Dermis microvascular lymphatic vessel endothelial cell (primary cell): ENCODE data around the gene ING5. TPM values are rescaled to one million over a fixed set of nuclear protein-coding genes. Genes with fewer than 3 reads are reported as not detected.
"Not testable (repeated sequence)": the region's sequence is repeated elsewhere in the genome, so short reads cannot be mapped to it uniquely, and the experiment has no call there.

Experiments used
- DNase-seq, 2 donors: peaks; one replicate each; pipeline versions ENCODE4 v3.0.0 to v3.0.0-alpha.2; 2010; ENCODE audit warnings: low read depth in 2 of 2
- total RNA-seq: library from RNA; depleted of rRNA; stranded (reverse); fragments of >200 nt; gene quantifications from 2 replicates; pipeline ENCODE4 v1.2.1, GENCODE V29; 2014

Gene ING5
- total RNA-seq, 1 donor from 2014 or later = 16.7 TPM

DNA sequence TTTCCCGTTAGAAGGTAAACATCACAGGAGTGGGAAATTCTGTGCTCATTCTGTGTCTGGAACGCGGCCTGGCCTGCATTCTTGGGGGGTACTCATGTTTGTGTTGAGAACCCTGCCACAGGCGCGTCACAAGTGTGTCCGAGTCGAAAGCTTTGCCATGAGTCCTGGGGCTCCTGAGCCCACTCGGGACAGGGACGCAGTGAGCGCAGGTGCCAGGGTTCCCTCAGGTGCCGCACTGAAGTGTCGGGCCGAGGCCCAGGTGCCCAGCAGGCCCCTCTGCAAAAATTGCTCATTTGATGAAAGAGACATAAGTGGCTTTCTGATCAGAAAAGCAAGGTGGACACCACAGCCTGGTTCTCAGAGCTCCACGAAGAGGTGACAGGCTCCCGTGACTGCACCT is 37.3 kb downstream of the ING5 start:
- DNase-seq = no peak

DNA sequence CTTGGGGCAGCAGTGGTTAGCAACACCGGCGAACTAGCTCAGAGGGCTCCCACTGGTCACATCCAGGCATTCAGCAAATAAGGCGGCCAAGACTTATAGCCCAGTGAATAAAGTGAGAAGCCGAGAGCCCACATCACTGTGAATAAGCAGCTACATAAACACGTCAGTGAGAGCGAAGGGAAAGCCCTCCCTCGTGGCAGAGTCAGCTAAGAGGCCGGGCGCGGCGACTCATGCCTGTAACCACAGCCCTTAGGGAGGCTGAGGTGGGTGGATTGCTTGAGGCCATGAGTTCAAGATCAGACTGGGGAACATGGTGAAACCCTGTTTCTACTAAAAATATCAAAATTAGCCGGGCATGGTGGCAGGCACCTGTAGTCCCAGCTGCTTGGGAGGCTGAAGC is 37.8 kb downstream of the ING5 start:
- DNase-seq = no peak

DNA sequence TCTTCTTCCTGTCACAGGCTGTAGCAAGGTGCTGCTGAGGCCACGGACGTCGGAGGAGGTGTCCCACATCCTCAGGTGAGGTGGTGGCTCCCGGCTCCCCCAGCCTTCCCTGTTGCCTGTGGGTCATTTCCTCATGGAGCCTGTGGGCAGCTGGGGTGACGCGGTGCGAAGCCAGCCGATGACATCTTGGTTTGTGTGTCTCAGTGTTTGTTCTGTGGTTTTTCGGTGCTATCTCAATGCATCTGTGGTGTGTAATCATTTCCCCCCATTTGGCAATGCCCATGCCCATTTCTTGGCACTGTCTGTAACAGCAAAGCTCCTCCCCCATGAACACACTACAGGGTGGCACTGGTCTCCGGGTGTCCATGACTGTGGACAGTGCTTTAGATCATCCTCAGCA is 39.2 kb downstream of the ING5 start:
- no peak for DNase-seq

GRCh38 chr2:241742320-241742939 is 40.6 kb downstream of the ING5 start:
- DNase-seq = no peak

DNA sequence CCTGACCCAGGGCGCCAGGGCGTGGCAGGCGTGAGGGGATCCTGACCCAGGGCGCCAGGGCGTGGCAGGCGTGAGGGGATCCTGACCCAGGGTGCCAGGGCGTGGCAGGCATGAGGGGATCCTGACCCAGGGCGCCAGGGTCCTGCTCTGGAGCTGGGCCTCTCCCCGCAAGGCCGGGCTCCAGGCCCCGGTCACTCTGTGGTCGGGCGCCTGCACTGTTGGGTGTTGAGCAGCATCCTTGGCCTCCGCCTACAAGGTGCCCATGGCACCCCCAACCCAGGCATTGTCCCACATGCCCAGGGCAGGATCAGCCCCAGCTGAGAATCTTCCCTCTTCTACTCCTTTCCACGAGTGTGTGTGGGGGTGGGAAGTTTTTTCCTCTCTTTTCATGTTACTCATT is 41.2 kb downstream of the ING5 start:
- not testable (repeated sequence) for DNase-seq

- no peak for DNase-seq
These were observed 41.8 kb downstream of the ING5 start for GRCh38 chr2:241743620-241744019.

DNA sequence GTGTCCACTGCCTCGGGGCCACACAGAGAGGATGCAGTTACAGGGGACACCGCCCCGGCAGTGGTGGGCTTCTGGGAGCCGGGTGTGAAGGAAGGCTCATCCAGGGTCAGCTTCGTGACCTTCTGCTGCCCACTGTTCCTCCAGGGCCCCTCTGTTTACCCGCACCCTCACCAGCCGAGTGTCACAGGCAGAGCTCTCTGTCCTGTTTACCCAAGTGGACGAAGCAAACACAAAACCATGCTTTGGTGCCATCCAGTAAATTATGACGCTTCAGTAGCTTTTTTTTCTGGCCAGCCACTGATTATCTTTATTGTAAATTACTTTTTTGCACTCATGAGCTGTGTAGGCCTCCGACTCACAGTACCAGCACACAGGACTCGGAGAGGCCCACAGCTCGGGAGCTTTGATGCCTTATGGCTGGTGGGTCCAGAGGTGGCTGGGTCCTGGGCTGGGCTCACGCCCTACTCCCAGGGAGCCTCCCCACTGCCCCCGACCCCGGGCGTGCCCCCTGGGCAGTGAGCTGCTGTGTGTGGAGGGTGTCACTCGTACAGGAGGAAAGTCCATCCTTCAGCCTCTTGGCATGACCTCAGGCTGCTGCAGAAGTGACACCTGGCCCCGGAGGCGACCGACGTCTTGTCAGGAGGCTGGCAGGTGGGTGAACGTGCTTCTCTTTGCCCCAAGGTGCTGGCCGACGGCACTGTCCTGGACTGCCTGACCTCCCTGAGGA is 42.4 kb downstream of the ING5 start:
- no peak for DNase-seq

GRCh38 chr2:241745276-241745675 is 43.4 kb downstream of the ING5 start:
- DNase-seq = no peak

- DNase-seq = no peak
These were observed 44.2 kb downstream of the ING5 start for GRCh38 chr2:241746084-241746483.

DNA sequence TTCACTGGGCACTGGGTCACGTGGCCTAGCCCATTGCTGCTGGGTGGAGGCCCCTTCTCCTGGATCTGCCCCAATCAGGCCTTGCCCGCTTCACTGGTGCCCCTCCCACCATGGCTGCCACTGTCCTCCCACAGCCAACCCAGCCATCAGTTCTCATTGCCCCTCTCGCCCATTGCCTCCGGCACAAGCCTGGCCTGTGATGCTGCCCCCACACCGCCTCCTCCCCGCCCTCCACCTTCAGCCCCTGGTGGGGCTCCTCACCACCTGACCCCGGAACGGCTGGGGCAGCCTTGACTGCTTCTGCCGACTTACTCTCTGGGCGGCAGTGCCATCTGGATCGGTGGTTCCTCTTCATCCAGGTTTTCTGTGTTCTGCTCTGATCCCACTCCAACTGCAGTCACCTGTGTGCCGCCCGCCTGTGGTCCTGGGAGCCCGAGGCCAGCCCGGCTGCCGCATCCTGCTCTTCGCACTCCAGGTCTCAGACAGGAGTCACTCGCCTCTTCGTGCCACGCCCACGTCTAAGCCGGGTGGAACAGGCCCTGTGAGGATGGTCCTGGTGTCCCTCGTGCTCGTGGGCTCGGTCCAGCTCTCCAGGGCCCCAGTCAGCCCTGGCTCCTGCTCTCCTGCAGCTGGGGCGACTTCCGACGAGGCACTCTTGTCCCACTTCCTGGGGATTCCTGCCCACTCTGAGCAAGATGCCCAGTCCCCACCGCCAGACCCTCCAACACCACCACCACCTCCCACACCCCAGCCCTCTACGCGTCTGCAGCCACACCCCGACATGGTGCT is 46.8 kb downstream of the ING5 start:
- DNase-seq = no peak

DNA sequence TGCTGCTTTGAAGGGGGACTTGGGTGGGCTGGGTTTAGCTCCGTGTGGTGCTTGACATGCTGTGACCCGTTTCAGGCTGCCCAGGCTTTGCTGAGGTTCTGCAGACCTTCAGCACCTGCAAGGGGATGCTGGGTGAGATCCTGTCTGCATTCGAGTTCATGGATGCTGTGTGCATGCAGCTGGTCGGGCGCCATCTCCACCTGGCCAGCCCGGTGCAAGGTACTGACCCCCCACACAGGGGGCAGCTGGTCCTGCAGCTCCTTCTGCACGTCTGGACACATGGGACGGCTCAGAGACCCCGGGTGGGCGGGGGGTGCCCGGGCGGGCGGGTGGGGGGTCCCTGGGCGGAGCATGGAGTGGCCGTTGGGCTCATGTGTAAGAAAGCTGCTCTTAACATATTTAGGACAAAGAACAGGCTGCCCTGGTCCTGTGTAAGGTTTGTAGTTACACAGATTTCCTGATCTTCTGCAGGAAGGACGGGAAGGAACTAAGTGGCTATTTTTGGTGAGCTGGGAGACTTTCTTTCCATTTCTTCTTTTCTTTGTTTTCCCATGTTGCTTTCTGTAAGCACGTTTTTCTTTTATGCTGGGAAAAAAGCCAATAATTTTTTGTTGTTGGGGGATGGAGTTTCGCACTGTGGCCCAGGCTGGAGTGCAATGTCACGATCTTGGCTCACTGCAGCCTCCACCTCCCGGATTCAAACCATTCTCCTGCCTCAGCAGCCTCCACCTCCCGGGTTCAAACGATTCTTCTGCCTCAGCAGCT is 48.4 kb downstream of the ING5 start:
- DNase-seq = peak; percentile 35 to 59

GRCh38 chr2:241751152-241751551 is 49.3 kb downstream of the ING5 start:
- no peak for DNase-seq

DNA sequence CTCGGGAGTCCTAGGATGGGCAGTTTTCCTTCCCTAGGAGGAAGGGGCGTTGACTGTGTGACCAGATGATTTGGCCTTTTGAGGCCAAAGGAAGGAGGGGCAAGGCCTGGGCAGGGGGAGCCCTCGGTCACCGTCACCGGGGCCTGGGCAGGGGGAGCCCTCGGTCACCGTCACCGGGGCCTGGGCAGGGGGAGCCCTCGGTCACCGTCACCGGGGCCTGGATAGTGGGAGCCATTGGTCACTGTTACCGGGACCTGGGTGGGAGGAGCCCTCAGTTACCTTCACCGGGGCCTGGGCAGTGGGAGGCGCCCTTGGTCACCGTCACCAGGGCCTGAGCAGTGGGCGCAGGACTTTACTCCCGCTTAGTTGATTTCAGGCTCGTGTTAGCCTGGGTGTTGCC is 49.9 kb downstream of the ING5 start:
- no peak for DNase-seq

DNA sequence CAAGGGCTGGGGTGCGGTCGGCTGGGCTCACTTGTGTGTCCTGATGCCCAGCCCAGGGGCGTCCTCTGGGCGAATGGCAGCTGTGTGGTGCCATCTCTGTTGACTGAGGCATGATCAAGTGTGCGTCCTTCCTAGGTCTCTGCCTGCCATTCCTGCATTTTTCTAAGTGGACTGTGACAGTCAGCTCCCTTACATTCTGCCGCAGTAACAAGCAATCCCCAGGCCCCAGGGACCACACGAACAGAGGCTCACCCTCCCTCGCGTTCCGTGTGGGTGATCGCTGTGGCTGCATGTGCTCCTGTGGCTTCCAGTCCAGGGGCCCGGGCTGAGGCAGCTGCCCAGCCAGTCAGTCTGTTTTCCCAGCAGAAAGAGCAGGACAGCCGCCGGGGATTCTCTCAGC is 50.4 kb downstream of the ING5 start:
- no peak for DNase-seq

DNA sequence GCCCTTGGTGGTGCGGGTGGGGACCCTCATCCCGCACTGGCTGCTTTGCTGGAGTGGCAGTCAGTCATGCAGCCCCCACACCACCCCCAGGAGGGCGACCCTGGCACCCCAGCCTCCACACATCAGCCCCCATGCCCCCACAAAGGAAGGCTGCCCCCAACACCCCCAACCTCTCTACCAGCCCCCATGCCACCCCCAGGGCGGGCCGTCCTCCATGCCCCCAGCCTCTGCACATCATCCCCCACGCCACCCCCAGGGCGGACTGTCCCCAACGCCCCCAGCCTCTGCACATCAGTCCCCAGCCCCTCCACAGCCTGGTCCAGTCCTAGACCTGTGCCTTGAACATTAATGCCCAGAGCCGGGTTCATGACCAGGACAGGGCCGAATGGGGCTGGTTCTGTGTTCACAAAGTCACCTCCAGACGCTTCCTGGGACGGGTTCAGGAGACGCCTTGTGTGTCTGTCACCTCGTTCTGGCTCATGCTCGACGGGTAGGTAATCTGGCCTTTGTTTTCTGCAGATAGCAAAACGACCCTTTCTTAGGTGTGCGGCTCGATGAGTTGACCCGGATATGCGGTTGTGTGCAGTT is 50.9 kb downstream of the ING5 start:
- DNase-seq = no peak

GRCh38 chr2:241753493-241753892 is 51.7 kb downstream of the ING5 start:
- no peak for DNase-seq

GRCh38 chr2:241754042-241754441 is 52.2 kb downstream of the ING5 start:
- no peak for DNase-seq

- DNase-seq = no peak
These were observed 53.3 kb downstream of the ING5 start for GRCh38 chr2:241755166-241755565.

GRCh38 chr2:241755777-241756176 is 53.9 kb downstream of the ING5 start:
- no peak for DNase-seq

DNA sequence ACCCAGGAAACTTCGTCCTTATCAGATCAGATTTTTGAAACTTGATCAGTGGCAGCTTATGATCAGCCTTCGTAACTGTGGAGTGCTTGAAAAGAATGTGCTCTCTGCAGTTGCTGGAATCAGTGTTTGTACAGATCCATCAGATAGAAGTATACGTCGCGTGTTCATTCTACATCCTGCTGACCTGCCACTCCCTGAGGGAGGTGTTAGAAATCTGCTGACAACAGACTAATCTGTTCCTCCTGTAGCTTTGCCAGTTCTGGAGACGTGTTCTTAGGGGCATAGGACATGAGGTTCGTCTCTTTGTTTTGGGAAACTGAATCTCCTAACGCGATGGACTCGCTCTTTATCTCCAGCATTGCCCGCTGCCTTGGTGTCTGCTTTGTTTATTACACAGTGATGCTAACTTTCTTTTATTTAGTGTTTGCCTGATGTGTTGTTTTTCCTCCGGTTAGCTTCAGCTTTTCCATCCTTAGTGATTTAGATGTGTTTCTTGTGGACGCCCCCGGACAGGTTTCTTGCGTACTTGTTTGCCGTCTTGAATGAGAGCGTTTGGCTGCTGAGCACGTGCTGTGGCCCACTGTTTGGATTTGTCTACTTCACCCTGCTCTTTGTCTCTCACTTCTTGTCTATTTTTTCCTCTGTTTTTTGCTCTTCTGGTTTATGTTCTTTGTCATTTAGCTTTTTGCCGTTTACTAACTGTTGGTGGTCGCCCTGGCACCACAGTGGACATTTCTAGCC is 57.4 kb downstream of the ING5 start:
- DNase-seq = no peak

GRCh38 chr2:241759893-241760292 is 58.1 kb downstream of the ING5 start:
- DNase-seq = not testable (repeated sequence)
